Right ventricle myocardium inferior (tissue), 1 donor: ENCODE data around the gene CD47. TPM values are rescaled to one million over a fixed set of nuclear protein-coding genes. Genes with fewer than 3 reads are reported as not detected.
A peak's percentile ranks its signal among the peaks of the same experiment; 100 is the strongest.

Experiments
- ATAC-seq: fragments of 200-7000 bp; cut with Tn5 transposase; one replicate; pipeline ENCODE4 v1.9.1; 2020; ENCODE audit warnings: mild to moderate bottlenecking, moderate library complexity
- DNase-seq: peaks from one replicate; pipeline ENCODE4 v3.0.0; 2021; ENCODE audit errors: missing footprints
- intact Hi-C: fragments of 100-400 bp; cut with DNase I; formaldehyde crosslinking; loops from one replicate; pipeline ENCODE4 v1.11.0; 2022
- total RNA-seq: library from RNA; stranded (reverse); fragmentation: NEBNext Ultra II Directional; extraction: Animal tissue kit (Norgen Biotek cat#: 25700); gene quantifications from one replicate; pipeline ENCODE4 v1.2.1, GENCODE V29; 2021
- donor health status: DM: no; HTN: yes; CAD: no; lungs with severe emphysema.

The CD47 gene
- total RNA-seq, 1 donor from 2014 or later: 44.2 TPM

DNA sequence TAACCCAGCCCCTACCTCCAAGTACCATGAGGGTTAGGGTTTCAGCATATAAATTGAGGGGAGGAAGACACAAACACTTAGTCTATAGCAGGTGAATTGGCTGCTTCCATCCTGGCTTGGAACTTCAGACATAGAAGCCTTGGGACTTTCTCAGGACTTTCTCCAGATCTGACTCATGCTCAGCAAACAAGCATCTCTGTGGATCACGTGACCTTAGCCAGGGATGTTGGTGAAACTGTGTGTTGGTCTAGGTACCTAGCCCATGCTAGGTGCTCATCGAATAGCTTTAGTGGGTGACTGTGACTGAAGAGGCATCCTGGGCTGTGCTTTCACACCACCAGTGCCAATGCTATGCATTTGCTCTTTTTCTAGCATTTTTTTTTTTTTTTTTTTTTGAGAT lies 58.9 kb downstream of the CD47 start:
- ATAC-seq (no peak), DNase-seq (no peak)
- intact Hi-C loops: no loop called here

DNA sequence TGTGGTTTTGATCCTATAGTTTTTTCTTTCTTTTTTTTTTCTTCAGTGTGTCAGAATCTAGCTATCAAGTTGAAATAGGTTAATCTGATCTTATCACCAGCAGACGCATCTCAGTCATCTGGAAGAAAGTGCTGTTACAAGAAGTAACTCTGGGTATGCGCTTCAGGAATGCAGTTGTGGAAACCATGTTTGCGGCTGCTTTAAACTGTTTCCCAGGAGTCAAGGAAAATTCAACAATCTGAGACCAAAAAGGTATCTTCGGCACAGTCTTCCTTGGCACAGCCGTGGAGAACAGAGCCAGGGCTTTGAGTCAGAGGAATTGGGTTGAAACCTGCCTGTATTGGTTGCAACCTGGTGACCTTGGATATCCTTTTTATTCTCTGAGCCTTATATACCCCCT lies 59.9 kb downstream of the CD47 start:
- intact Hi-C loops: no loop called here
- DNase-seq: no peak
- ATAC-seq: no peak

DNA sequence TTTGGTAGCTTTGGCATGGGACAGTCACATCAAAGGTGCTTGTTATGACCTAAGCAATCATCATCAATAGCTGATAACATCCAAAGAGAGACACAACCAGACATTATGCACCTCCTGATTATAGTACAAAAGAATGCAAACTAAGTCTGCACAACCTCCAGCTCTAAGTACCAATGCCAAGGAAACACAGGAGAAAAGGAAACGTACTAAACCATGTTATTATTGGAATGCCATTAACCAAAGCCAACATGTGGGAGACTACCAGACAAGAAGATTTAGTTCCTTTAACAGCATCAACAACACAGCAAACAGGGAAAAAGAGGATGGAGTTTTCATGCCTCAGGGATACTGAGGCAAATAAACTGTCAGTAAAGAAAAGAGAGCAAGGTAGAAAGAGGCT lies 61.4 kb downstream of the CD47 start:
- no peak for ATAC-seq
- intact Hi-C loops: no loop called here
- no peak for DNase-seq

DNA sequence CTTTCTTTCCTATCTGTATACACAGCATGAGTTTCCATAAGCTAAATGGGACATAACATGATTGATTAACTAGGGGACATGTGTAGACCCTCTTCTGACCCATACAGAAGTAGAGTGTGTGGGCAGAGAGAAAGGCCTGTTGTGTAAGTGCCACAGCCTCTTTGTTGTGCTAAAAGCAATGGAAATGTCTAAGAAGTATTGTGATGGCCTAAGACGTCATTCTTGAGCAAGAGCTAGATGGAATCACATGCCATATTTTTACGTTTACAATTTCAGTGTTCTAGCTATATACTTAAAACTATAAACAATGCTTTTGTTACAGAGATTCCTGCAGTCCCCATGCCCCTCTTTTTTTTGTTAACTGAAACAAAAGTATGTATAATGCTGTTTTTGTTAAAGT lies 61.9 kb downstream of the CD47 start:
- DNase-seq (no peak), ATAC-seq (no peak)
- intact Hi-C loops: no loop called here

DNA sequence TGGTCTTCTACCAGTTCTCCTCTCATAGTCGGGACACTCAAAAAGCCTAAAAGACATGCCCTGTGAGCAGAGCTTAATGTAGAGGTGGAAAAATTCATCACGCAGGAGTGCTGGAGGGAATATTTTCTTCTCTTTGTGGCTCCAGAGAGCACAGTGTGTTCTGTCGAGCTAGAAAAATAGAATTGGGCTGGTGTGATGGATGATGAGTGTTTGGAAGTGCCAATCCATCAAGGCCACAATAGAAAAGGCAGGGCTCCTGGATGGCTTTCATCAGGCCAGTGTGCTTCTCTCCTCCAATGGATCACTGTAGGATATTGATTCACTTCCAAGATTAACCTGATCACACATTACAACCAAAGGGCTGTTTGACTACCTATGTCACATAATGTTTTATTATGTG lies 65.7 kb downstream of the CD47 start:
- intact Hi-C loops: no loop called here
- DNase-seq (no peak), ATAC-seq (no peak)

DNA sequence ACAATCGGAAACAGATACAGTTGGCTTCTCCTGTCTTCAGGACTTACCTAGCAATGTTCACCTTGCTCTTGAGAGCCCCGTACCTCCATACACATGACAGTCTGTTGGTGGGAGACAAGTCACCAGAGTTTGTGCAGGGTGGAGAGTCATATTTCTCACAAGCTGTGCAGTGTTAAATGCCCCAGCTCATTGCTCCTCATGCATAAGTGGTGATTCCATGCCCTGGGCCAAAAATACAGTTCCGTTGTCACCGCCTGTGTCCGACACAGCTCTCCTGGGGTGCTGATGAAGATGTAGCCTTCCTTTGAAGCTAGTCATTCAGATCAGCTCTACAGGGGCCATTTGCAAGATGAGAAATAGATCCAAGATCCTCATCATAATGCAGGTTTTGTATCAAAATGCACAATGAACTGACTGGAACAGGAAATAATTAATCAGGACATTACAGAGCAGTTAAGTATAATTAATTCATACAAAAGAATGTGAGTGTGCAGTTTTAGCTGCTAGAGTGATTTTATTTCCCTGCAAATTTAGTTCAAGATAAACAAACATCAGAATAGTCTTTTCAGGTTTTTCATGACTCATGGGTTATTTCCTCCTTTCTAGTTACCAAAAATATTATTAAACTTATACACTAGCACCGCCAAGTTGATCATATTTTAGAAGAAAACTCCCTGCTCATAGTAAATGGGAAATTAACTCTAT lies 66.5 kb downstream of the CD47 start:
- intact Hi-C loops: loop anchor here (5.0 kb wide), 1 partner anchor 63 kb away; no protein-coding TSS in a partner anchor
- peak; percentile 51 for ATAC-seq
- no peak for DNase-seq

DNA sequence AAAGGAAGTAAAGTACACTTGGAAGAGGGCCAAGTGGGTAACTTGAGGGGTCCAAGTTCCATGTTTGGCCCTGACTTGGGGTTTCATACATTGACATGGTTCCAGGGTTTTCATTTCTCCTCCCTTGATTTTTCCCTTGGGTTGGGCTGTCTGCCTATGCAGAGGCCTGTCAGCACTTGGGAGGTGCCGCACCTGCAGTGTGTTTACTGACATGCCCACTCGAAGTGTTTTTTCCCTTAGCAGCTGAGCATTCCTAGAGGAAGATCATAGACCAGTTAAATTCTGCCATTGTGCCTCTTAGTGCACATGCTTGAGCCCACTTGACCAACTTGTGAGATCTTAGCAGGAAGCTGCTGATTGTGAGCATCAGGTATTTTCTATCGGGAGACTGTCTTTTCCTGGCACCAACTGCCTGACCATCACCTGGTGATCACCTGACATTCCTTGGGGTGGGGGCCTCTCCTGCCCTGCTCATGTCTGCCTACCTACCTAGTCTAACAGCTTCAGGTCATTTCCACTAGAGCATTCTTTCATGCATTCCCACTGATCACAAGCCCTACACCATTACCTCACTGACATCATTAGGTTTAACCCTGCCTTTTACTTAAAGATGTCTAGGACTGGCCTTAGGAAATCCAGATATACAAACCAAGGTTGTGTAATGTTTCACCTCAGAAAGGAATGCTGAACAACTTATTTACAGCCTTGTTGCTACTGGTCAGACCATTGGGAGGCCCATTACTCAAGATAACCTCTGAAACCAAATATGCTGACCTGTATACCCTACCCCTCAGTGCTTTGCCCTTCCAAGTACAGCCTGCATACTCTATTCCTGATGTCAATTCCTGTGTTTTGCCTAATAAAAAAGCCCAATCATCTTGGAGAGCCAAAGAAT lies 68.3 kb downstream of the CD47 start:
- no peak for DNase-seq
- intact Hi-C loops: loop anchor here (5.0 kb wide), 1 partner anchor 65 kb away; no protein-coding TSS in a partner anchor
- peak; percentile 66 for ATAC-seq

DNA sequence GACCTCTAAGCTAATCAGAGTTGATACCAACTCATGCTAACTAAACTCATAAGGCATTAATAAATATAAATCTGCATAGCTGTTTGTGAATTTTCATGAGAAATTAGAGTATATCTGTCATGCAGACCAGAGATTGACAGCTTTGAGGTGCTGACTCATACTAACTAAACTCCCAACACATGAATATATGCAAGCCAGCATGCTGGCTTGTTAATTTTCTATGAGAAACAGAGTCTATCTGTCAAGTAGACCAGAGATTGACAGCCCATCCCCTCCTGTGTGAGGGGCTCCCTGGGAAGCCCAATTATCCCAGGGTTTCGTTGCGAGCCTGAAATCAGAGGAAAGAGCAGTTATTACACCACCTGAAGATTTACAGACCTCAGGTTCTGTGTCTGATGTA lies 69.3 kb downstream of the CD47 start:
- intact Hi-C loops: loop anchor here (5.0 kb wide), 1 partner anchor 66 kb away; no protein-coding TSS in a partner anchor
- DNase-seq (no peak), ATAC-seq (no peak)

DNA sequence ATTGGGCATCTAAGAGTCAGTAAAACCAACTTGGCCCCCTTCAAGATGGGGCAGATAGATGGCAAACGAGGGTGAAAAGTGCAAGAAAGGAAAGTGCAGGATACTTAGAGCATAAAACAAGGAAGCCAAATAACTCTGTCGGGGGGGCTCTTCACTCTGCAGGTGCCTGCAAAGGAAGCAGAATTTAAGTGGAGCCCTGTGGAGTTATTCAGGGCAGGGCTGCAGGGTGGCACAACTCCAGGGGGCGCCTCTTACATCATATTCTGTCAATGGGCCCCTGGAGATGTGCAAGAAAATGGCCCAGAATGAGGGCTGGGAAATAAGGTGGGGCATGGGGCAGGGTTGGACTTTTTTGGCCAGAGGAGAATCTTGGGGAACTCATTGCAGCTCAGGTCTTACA lies 69.7 kb downstream of the CD47 start:
- intact Hi-C loops: loop anchor here (5.0 kb wide), 1 partner anchor 66 kb away; no protein-coding TSS in a partner anchor
- no peak for DNase-seq
- ATAC-seq: no peak

DNA sequence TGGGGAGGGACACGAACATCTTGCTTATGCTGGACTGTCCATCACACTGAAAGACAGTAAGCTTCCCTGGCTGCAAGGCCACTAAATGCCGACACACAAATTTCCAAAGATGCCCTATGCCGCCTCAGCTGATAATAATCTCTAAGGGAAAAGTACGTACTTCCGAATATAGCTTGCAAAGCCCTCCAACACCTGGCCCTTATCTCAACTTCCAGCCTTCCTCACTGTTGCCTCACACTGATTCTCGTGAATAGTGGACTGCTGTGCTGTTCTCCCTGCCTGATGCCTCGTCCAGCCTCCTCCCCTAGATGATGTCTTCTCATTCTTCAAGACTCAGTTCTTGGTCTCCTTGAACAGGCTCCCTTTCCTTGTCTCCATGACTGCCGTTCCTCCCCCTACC lies 72.3 kb downstream of the CD47 start:
- no peak for ATAC-seq
- DNase-seq: no peak
- intact Hi-C loops: no loop called here

DNA sequence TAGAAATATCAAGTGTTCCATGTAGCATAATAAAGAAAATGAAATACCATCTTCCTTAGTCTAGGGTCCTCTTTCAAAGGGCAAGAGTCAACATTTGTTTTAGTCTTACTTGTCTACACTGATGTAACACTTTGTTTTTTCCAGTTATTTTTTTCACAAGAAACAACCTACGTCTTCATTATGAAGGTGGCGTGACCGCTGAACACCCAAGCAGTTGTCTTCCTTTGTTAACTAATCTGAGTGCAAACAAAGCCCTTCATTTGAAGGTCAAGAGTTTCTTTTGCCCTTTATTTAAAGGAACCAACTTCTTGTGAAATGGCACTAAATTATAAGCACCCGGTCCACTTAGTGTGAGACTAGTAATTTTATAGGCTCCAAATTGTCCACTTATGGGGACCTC lies 73.2 kb downstream of the CD47 start:
- intact Hi-C loops: no loop called here
- ATAC-seq (no peak), DNase-seq (no peak)

DNA sequence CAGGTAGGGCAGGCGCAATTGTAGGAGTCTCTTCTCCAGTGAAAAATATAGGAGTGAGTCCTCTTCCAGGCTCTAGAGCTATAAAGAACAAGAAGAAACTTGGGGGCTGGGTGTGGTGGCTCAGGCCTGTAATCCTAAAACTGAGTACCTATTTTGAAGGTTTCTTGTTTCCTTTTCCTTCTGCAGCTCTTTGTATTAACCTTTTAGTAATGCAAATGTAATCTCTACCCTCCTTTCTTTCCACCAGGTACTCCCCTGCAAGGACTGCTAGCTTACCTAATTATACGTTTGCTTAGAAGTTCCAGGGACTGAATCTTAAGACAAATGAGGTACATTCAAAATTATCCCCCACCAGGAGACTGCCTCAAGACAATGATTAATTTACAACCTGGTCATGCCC lies 75.9 kb downstream of the CD47 start:
- no peak for DNase-seq
- intact Hi-C loops: no loop called here
- no peak for ATAC-seq

DNA sequence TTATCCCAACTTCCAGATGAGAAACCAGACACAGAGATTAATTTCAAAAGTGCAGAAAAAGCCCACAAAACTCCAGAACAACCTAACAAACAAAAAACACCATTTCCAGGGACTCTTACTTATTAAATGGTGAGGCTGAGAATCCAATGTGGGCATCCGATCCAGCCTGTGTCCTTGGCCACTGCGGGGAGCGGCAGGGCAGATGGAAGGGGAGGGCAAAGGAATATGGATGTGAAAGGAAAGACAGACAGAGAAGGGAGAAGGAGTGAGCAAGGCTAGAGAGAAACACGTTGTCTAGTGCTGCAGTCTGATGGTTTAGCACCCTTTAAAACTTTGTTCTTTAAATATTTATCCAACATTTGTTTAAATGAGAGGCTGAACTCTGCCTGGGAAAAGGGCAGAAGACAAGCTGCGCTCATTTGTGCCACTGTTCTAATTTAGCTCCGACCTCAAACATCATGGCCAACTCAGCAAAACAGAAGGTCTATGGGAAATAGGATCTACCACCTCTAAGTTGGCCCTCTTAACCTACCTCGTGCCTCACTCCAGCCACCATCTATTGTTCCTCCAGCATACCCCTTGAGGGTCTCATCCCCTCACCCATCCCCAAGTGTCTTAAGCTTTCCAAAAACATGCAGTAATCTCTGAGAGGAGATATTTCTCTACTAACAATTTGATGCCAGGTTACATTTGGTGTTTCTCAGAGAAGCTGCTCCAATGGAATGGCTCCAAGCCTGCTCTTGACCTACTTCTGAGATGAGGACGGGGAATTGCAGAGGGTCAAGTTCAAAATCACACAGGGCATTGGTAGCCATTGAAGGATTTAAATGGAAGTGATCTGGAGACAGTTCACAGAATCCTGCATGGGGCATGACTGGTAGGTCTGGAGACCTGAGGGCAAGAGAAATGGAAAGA lies 77.4 kb downstream of the CD47 start:
- DNase-seq (no peak), ATAC-seq (no peak)
- intact Hi-C loops: no loop called here

DNA sequence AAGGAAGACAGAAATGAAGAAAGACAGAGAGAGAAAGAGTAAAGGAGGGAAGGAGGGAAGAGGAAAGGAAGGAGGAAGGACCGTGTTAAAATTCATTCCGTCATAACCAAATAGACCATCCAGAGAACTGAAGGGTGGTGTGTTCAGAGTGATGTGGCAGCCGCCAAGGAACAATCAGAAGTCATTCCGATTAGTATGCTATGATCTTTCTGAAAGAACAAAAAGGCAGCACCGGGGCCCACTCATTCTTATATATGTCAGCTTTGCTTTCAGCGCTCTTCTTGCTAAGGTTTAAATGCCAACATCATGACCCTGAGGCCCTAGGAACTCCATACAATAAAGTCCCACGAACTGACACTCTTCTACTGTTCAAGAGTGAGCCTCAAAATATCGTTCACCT lies 78.5 kb downstream of the CD47 start:
- intact Hi-C loops: no loop called here
- no peak for DNase-seq
- ATAC-seq: no peak

DNA sequence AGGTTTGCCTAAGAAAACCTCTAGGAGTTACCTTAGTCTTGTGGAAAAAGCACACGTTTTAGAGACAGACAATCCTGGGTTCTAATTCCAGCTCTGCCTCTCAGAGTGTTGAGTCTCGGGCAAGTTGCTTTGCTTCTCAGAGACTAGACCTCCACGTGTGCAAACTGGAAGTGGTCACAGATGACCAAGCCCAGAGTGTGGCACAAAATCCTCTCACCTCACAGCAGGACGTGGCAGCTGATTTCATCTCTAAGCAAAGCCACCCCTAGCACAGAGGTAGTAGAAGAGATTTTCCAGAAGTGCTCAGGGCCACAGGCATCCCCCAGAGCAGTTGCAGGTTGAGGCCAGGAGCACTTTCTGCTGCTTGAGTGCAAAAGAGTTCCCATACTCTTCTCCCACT lies 79.2 kb downstream of the CD47 start:
- no peak for DNase-seq
- intact Hi-C loops: no loop called here

DNA sequence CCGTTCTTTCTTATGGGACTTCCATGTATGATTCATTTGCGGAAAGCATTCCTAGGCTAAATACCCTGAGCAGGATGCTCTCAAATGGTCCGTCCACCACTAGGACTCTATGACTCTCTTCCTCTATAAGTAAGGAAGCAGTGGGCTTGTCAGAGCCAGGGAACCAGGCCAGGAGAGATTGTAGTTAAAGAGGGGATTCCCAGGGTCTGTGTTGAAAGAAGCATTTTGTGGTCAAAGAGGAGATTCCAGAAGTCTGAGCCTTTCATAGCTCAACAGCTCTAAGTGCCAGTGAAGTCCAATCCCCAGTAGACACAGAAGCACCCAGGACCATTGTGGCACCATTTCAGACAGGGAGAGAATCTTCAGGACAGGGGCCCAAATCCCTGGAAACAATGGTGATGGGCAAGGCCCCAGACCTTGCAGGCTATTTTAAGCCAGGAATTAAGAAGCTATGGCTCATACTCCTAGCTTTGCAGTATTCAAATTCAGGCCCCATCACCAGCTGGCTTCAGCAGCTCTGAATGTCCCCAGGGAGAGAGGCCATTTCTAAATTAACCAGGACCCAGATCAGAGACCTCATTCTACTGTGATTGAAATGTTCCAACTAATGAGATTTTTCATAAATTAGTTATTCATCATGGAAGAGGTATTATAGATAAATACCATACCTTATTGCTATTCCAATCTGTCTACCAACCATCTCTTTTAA lies 81.7 kb downstream of the CD47 start:
- DNase-seq: no peak
- ATAC-seq: no peak

More for the DNA sequence above, 79.2 kb downstream of the CD47 start:
- no peak for ATAC-seq

DNA sequence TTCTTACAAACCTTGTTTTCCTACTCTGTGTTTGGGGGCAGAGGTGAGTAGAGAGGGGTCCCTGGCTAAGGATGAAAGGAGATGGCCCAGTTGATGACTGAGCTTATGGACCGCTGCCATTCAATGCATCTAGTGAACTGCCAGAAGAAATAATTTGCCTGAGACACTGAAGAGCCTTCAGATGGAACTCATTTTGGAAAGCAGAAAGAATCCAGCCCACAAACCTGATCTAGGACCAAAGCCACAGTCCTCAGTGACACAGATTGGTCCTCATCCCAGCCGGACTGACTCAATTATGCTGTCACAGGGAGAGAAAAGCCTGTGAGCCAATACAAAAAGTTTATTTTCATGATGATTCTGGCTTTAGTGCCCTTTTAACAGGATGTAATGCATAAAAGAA lies 82.7 kb downstream of the CD47 start:
- intact Hi-C loops: no loop called here
- no peak for ATAC-seq

More for the DNA sequence above, 81.7 kb downstream of the CD47 start:
- intact Hi-C loops: no loop called here

DNA sequence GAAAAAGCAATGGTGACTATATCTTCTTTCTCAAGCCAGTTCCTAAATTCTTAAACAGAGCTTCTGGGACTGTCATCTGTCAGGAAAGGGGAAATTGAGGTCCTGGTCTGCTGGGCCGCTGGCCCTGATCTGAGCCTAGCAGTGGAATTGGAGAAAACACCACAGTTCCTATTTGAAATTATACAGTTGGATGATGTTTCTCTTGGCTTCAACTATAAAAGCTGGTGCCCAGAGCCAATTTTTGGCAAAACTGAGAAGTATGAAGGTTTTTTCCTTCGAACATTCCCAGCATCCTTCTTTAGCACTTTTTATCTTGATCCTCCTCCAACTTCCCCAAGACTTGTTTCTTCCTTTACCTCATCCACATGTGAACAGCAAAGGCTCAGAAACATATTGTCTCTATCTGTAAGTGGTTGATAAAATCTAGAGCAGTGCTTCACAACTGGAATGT lies 83.9 kb downstream of the CD47 start:
- intact Hi-C loops: loop anchor here (2.0 kb wide), 1 partner anchor 26 kb away; no protein-coding TSS in a partner anchor
- DNase-seq: no peak
- no peak for ATAC-seq

More for the DNA sequence above, 82.7 kb downstream of the CD47 start:
- DNase-seq: no peak
